ENCODE results near the gene PPP5C. TPM values are rescaled to one million over a fixed set of nuclear protein-coding genes. Genes with fewer than 3 reads are reported as not detected.

PPP5C gene
- total RNA-seq, 4 donors from 2014 or later: 38.2 to 66.0 (median 51.3) TPM

DNA sequence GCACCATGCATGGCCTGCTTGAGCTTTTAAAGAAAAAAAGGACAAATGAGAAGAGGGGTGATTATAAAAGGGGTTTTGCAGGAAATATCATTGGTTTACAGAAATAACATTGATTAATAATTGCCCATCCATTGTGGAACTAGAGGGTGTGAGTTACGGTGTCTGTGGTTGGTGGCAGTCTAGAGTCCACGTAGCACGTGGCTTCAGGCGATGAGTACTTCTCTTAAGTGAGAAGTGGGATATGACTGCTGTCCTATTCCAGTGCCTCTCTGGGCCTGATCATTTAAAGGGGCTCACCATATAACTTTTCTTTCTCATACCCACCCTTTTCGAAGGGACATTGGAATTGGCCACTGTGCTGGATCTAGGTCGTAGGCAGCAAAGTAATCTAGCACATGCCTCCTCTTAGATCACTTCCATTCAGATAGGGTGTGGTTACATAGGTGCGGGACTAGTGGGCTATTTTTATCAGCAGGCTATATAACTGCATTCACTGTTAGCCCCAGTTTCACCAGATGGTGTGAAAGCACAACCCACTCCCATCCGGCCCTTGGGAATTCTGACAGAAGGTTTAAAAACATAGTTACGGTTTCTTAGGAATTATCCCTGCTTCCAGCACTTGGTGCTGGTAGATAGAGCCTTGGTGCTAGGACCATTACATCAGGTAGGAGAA, 19.9 kb downstream of the PPP5C start:
- no peak for TF ChIP-seq POLR2A (IDR thresholded peaks at IDR 0.05)
- TF ChIP-seq, protein P1, sequence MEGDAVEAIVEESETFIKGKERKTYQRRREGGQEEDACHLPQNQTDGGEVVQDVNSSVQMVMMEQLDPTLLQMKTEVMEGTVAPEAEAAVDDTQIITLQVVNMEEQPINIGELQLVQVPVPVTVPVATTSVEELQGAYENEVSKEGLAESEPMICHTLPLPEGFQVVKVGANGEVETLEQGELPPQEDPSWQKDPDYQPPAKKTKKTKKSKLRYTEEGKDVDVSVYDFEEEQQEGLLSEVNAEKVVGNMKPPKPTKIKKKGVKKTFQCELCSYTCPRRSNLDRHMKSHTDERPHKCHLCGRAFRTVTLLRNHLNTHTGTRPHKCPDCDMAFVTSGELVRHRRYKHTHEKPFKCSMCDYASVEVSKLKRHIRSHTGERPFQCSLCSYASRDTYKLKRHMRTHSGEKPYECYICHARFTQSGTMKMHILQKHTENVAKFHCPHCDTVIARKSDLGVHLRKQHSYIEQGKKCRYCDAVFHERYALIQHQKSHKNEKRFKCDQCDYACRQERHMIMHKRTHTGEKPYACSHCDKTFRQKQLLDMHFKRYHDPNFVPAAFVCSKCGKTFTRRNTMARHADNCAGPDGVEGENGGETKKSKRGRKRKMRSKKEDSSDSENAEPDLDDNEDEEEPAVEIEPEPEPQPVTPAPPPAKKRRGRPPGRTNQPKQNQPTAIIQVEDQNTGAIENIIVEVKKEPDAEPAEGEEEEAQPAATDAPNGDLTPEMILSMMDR (IDR thresholded peaks at IDR 0.05): no peak
- no peak for TF ChIP-seq EP300 (IDR thresholded peaks at IDR 0.05)
- TF ChIP-seq POLR2AphosphoS5 (IDR thresholded peaks at IDR 0.05): no peak
- Histone ChIP-seq H3K27me3 (no peaks in the 10 kb centered on the region), H3K4me3 (no peak overlapping the region), H3K27ac (no peak overlapping the region), H3K4me1 (peaks cover 21% of the 10 kb centered on the region), H3K36me3 (peaks cover 32% of the 10 kb centered on the region), H3K9me3 (no peaks in the 10 kb centered on the region)
- DNase-seq (ENCODE audit: low spot score in 2 of 2): peak in 1 of 2 donors; percentile 15
- WGBS: 81% methylated on average over 9 of the region's 9 CpGs

DNA sequence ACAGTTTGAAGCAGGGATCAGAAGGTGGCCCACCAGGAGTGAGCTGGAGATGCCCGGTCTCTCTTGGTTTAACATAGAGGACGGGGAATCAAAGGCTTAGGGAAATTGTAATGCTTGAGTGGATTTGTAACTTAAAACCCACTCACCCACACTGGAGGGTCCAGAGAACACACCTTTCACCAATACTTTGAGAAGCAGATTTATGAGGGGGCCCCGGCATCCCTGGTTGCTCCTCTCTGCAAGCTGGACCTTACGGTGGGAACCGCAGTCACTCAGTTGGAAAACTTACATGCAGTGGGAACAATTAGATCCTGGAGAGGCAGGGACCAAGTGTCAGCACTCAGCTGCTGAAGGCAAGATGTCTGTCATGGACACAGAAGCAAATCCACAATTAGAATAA, 20.5 kb downstream of the PPP5C start:
- Histone ChIP-seq H3K4me3 (no peak overlapping the region), H3K27me3 (no peaks in the 10 kb centered on the region), H3K27ac (no peak overlapping the region), H3K9me3 (no peaks in the 10 kb centered on the region), H3K36me3 (peaks cover 32% of the 10 kb centered on the region), H3K4me1 (peaks cover 28% of the 10 kb centered on the region)
- peak; percentile 31 to 32 for DNase-seq (ENCODE audit: low spot score in 2 of 2)
- TF ChIP-seq POLR2A (IDR thresholded peaks at IDR 0.05) (no peak), EP300 (IDR thresholded peaks at IDR 0.05) (no peak), POLR2AphosphoS5 (IDR thresholded peaks at IDR 0.05) (no peak)
- TF ChIP-seq, protein P1 (IDR thresholded peaks at IDR 0.05): no peak
- 83% methylated on average over 4 of the region's 5 CpGs for WGBS

DNA sequence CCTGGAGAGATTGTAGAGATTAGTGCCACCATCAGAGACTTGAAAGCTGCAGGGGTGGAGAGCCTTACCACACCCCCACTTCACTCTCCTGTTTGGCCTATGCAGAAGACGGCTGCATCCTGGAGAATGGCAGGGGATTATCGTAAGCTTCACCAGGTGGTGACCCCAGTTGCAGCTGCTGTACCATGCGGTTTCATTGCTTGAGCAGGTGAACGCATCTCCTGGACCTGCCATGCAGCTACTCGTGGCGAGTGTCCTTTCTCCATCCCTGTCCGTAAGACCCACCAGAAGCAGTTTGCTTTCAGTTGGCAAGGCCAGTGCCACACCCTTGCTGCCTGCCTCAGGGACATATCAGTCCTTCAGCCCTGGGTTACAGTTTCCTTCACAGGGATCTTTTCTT, 21.2 kb downstream of the PPP5C start:
- peak; percentile 28 to 50 for DNase-seq (ENCODE audit: low spot score in 2 of 2)
- WGBS: 95% methylated on average over 7 of the region's 7 CpGs
- Histone ChIP-seq H3K9me3 (no peaks in the 10 kb centered on the region), H3K27ac (no peak overlapping the region), H3K4me3 (no peak overlapping the region), H3K36me3 (peaks cover 32% of the 10 kb centered on the region), H3K27me3 (no peaks in the 10 kb centered on the region), H3K4me1 (peaks cover 35% of the 10 kb centered on the region)
- TF ChIP-seq POLR2AphosphoS5 (IDR thresholded peaks at IDR 0.05) (no peak), EP300 (IDR thresholded peaks at IDR 0.05) (no peak), POLR2A (IDR thresholded peaks at IDR 0.05) (no peak)
- TF ChIP-seq, protein P1 (IDR thresholded peaks at IDR 0.05): no peak

DNA sequence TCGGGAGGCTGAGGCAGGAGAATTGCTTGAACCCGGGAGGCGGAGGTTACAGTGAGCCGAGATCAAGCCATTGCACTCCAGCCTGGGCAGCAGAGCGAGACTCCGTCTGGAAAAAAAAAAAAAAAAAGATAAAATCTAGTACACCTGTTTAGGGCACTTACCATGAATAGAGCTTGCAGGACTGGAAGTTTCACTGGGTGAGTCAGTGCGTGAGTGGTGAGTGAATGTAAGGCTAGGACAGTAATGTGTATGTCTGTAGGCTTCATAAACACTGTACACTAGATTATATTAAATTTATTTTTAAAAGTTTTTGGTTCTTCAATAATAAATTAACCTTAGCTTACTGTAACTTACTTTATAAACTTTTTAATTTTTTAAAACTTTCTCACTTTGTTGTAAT, 22.9 kb downstream of the PPP5C start:
- TF ChIP-seq EP300 (IDR thresholded peaks at IDR 0.05): no peak
- TF ChIP-seq, protein P1 (IDR thresholded peaks at IDR 0.05): no peak
- no peak for TF ChIP-seq POLR2A (IDR thresholded peaks at IDR 0.05)
- TF ChIP-seq POLR2AphosphoS5 (IDR thresholded peaks at IDR 0.05): no peak
- no peak for DNase-seq (ENCODE audit: low spot score in 2 of 2)
- Histone ChIP-seq H3K36me3 (peaks cover 25% of the 10 kb centered on the region), H3K27ac (no peak overlapping the region), H3K4me1 (peaks cover 52% of the 10 kb centered on the region), H3K4me3 (no peak overlapping the region), H3K9me3 (no peaks in the 10 kb centered on the region), H3K27me3 (no peaks in the 10 kb centered on the region)
- WGBS: 71% methylated on average over 7 of the region's 7 CpGs

DNA sequence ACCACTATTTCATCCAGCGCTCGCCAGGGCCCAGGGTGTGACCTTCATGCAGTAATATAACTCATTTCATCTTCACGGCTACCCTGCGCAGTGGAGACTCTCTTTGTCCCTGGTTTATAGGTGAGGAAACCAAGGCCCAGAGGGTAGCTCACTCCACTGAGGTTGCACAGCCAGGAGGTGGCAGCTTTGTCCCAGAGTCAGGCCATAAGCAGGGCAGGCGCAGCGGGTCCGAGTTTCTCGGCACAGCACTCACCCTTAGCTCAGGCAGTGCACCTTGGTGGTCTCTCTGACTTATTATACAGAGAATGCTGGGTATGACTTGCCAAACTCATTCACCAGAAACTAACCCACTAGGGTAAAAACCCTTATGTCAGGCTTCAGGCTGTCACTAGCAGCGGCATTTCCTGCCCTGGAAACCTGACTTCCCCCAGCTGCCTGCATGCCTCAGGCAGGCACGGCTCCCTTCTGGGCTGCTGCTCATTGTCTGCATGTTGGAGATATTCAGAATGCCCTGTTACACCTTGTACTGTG, 24.5 kb downstream of the PPP5C start:
- H3K9me3 ChIP-seq: no peaks in the 10 kb centered on the region
- H3K27ac ChIP-seq: no peak overlapping the region
- TF ChIP-seq POLR2A (IDR thresholded peaks at IDR 0.05): no peak
- H3K4me1 ChIP-seq: peaks cover 53% of the 10 kb centered on the region
- H3K36me3 ChIP-seq: peaks cover 25% of the 10 kb centered on the region
- peak; percentile 50 to 58 for DNase-seq (ENCODE audit: low spot score in 2 of 2)
- 70% methylated on average over 6 of the region's 10 CpGs for WGBS
- H3K4me3 ChIP-seq: no peak overlapping the region
- H3K27me3 ChIP-seq: no peaks in the 10 kb centered on the region
